H1 (cell line): ENCODE data around the gene TNFRSF14. TPM values are rescaled to one million over a fixed set of nuclear protein-coding genes. Genes with fewer than 3 reads are reported as not detected.

Experiments used
- CTCF ChIA-PET: fragments of 300-600 bp; sonication (Branson Sonifier 250); formaldehyde crosslinking; loops from one replicate; lab custom pipeline; 2021; ENCODE audit not compliant: partially characterized antibody; lab: Charles Lee
- POLR2A ChIA-PET: fragments of 300-600 bp; sonication (Branson Sonifier 250); formaldehyde crosslinking; loops from one replicate; lab custom pipeline; 2021; ENCODE audit warnings: inconsistent platforms; ENCODE audit not compliant: partially characterized antibody; lab: Charles Lee
- DNase-seq, 2 experiments: peaks; one replicate each; pipeline versions ENCODE4 v3.0.0 to v3.0.0-alpha.2; 2010 to 2022; ENCODE audit warnings: low spot score in 2 of 2, low read depth in 1 of 2, mixed read lengths in 1 of 2
- FAIRE-seq: peaks from 2 replicates; lab custom pipeline; 2011; peaks lifted over from hg19 to GRCh38; lab: Jason Lieb, UNC
- H2AFZ ChIP-seq: 2 replicates; pipeline ENCODE4 v1.8.1; 2012; ENCODE audit warnings: low read length, inconsistent platforms
- H2AK5ac ChIP-seq: 2 replicates; pipeline ENCODE4 v1.6.1; 2013; ENCODE audit warnings: low read depth, low read length
- H2BK120ac ChIP-seq: replicated peaks from 2 replicates; pipeline ENCODE3; 2013; ENCODE audit warnings: low read depth, low read length, inconsistent platforms
- H2BK12ac ChIP-seq: 2 replicates; pipeline ENCODE4 v1.6.1; 2013; ENCODE audit warnings: low read depth, low read length
- H2BK15ac ChIP-seq: 2 replicates; pipeline ENCODE4 v1.6.1; 2013; ENCODE audit warnings: low read length
- H2BK20ac ChIP-seq: 2 replicates; pipeline ENCODE4 v1.6.1; 2013; ENCODE audit warnings: low read length
- H2BK5ac ChIP-seq: 2 replicates; pipeline ENCODE4 v1.6.1; 2013; ENCODE audit warnings: low read depth, low read length
- H3K14ac ChIP-seq: 2 replicates; pipeline ENCODE4 v1.6.1; 2013; ENCODE audit warnings: inconsistent platforms; ENCODE audit not compliant: insufficient read length
- H3K18ac ChIP-seq: 2 replicates; pipeline ENCODE4 v1.6.1; 2013; ENCODE audit warnings: low read length; ENCODE audit errors: extremely low read depth
- H3K23ac ChIP-seq: 2 replicates; pipeline ENCODE4 v1.6.1; 2013; ENCODE audit warnings: inconsistent platforms; ENCODE audit not compliant: insufficient read length
- H3K23me2 ChIP-seq: 2 replicates; pipeline ENCODE4 v1.6.1; 2013; ENCODE audit warnings: low read depth, low read length
- H3K27ac ChIP-seq: 2 replicates; pipeline ENCODE4 v1.6.1; 2011; ENCODE audit warnings: low read depth, low read length, inconsistent platforms
- H3K27me3 ChIP-seq, 4 experiments: replicated peaks in 1 of 4; 1 replicate in 1 of 4; 2 replicates in 3 of 4; pipeline versions ENCODE4 v1.6.1 to v1.8.1; 2011 to 2013; ENCODE audit warnings: low read length in 3 of 4, mild to moderate bottlenecking in 3 of 4, inconsistent platforms in 2 of 4, mixed read lengths in 2 of 4, moderate library complexity in 1 of 4; ENCODE audit not compliant: control insufficient read depth in 3 of 4, insufficient read depth in 3 of 4; ENCODE audit errors: extremely low read depth in 1 of 4
- H3K36me3 ChIP-seq, 4 experiments: 2 replicates each; pipeline versions ENCODE4 v1.6.1 to v1.8.1; 2011 to 2013; ENCODE audit warnings: mild to moderate bottlenecking in 4 of 4, low read length in 3 of 4, moderate library complexity in 2 of 4, control low read depth in 1 of 4, inconsistent platforms in 1 of 4; ENCODE audit not compliant: insufficient read depth in 4 of 4, control insufficient read depth in 2 of 4
- H3K4ac ChIP-seq: replicated peaks from 2 replicates; pipeline ENCODE3; 2013; ENCODE audit warnings: low read length, low read depth, mixed read lengths, inconsistent platforms; ENCODE audit not compliant: insufficient read length
- H3K4me1 ChIP-seq, 4 experiments: replicated peaks in 1 of 4; 1 replicate in 1 of 4; 2 replicates in 3 of 4; pipeline versions ENCODE4 v1.6.1 to v1.8.1; 2011 to 2013; ENCODE audit warnings: low read length in 3 of 4, inconsistent platforms in 2 of 4, mixed read lengths in 1 of 4; ENCODE audit not compliant: insufficient read depth in 4 of 4, control insufficient read depth in 3 of 4
- H3K4me2 ChIP-seq, 2 experiments: 2 replicates each; pipeline versions ENCODE4 v1.6.1 to v1.8.1; 2011 to 2013; ENCODE audit warnings: low read depth in 2 of 2, low read length in 2 of 2, control low read depth in 1 of 2, inconsistent platforms in 1 of 2, mild to moderate bottlenecking in 1 of 2; ENCODE audit not compliant: insufficient read depth in 1 of 2
- H3K4me3 ChIP-seq, 4 experiments: fragments of 200-600, 300-600 bp in 1 of 4; sonication (generic), shearing (Covaris generic), sonication (Bioruptor Twin) in 1 of 4; 2 replicates each; pipeline versions ENCODE4 v1.5.1 to v1.8.1; 2011 to 2016; ENCODE audit warnings: low read length in 4 of 4, low read depth in 3 of 4, control low read depth in 2 of 4, inconsistent platforms in 2 of 4, mild to moderate bottlenecking in 2 of 4, mixed read lengths in 1 of 4, moderate library complexity in 1 of 4; ENCODE audit not compliant: insufficient read depth in 2 of 4; ENCODE audit errors: extremely low read depth in 1 of 4
- H3K56ac ChIP-seq: replicated peaks from 2 replicates; pipeline ENCODE3; 2013; ENCODE audit warnings: low read depth, mild to moderate bottlenecking, mixed read lengths, low read length, inconsistent platforms; ENCODE audit not compliant: insufficient read length
- H3K79me1 ChIP-seq: 2 replicates; pipeline ENCODE4 v1.6.1; 2013; ENCODE audit warnings: low read depth, low read length, control low read depth
- H3K79me2 ChIP-seq, 2 experiments: 2 replicates each; pipeline versions ENCODE4 v1.6.1 to v1.8.1; 2012 to 2013; ENCODE audit warnings: low read length in 2 of 2, mild to moderate bottlenecking in 2 of 2, inconsistent platforms in 1 of 2; ENCODE audit not compliant: insufficient read depth in 2 of 2, control insufficient read depth in 1 of 2
- H3K9ac ChIP-seq, 4 experiments: replicated peaks in 1 of 4; 1 replicate in 1 of 4; 2 replicates in 3 of 4; pipeline versions ENCODE4 v1.6.1 to v1.8.1; 2011 to 2013; ENCODE audit warnings: low read depth in 3 of 4, low read length in 3 of 4, control low read depth in 2 of 4, mild to moderate bottlenecking in 2 of 4, moderate library complexity in 2 of 4, inconsistent platforms in 1 of 4; ENCODE audit errors: extremely low read depth in 1 of 4
- H3K9me3 ChIP-seq, 2 experiments: 2 replicates each; pipeline versions ENCODE4 v1.6.1 to v1.8.1; 2012 to 2013; ENCODE audit warnings: mild to moderate bottlenecking in 2 of 2, moderate library complexity in 2 of 2, control low read depth in 1 of 2, inconsistent platforms in 1 of 2, low read depth in 1 of 2, low read length in 1 of 2, mixed read lengths in 1 of 2; ENCODE audit not compliant: insufficient read depth in 2 of 2
- H4K20me1 ChIP-seq, 2 experiments: replicated peaks in 1 of 2; 2 replicates each; pipeline versions ENCODE3 to v1.8.1; 2011 to 2013; ENCODE audit warnings: inconsistent platforms in 2 of 2, low read length in 2 of 2, mild to moderate bottlenecking in 1 of 2; ENCODE audit not compliant: insufficient read depth in 2 of 2, control insufficient read depth in 1 of 2
- H4K5ac ChIP-seq: 2 replicates; pipeline ENCODE4 v1.6.1; 2013; ENCODE audit warnings: low read length, low read depth, mixed read lengths, inconsistent platforms; ENCODE audit not compliant: insufficient read length
- H4K8ac ChIP-seq: 2 replicates; pipeline ENCODE4 v1.8.0; 2013; ENCODE audit warnings: mild to moderate bottlenecking, moderate library complexity, low read length, inconsistent platforms; ENCODE audit not compliant: insufficient read depth; ENCODE audit errors: extremely low read depth
- H4K91ac ChIP-seq: replicated peaks from 2 replicates; pipeline ENCODE3; 2013; ENCODE audit warnings: low read length, mixed read lengths, inconsistent platforms; ENCODE audit not compliant: insufficient read length
- ASH2L ChIP-seq: fragments of 200-600, 300-600 bp; sonication (generic); IDR thresholded peaks from one replicate; pipeline ENCODE4 v1.7.1; 2017; ENCODE audit warnings: low read length
- BACH1 ChIP-seq: IDR thresholded peaks from 2 replicates; pipeline ENCODE4 v1.6.1; 2012; ENCODE audit warnings: low read length, improper control_type of control experiment
- CBX5 ChIP-seq: fragments of 300-800, 300-1000 bp; sonication (generic); IDR thresholded peaks from 2 replicates; pipeline ENCODE4 v1.7.1; 2016; ENCODE audit warnings: antibody characterized with exemption, low read length, low read depth
- CBX8 ChIP-seq: fragments of 300-800, 300-1000 bp; sonication (generic); IDR thresholded peaks from 2 replicates; pipeline ENCODE4 v1.7.1; 2016; ENCODE audit warnings: low read depth, low read length, borderline replicate concordance
- CHD1 ChIP-seq: IDR thresholded peaks from 2 replicates; pipeline ENCODE4 v1.6.1; 2012; ENCODE audit warnings: low read depth, low read length, improper control_type of control experiment
- EZH2 ChIP-seq: fragments of 200-600 bp; sonication (generic); IDR thresholded peaks from 2 replicates; pipeline ENCODE4 v1.7.1; 2012; ENCODE audit warnings: low read depth, mild to moderate bottlenecking, moderate library complexity, low read length, inconsistent platforms; ENCODE audit not compliant: severe bottlenecking
- HDAC2 ChIP-seq, 2 experiments: fragments of 300-600 bp in 1 of 2; sonication (generic) in 1 of 2; IDR thresholded peaks; 2 replicates each; pipeline ENCODE4 v1.6.1; 2011 to 2012; ENCODE audit warnings: low read depth in 2 of 2, low read length in 2 of 2, mild to moderate bottlenecking in 2 of 2, moderate library complexity in 2 of 2, borderline replicate concordance in 1 of 2, inconsistent platforms in 1 of 2
- KDM1A ChIP-seq: fragments of 200-600, 300-600 bp; sonication (generic); IDR thresholded peaks from 2 replicates; pipeline ENCODE4 v1.7.1; 2016; ENCODE audit warnings: mild to moderate bottlenecking, low read length, borderline replicate concordance
- POLR2A ChIP-seq, 2 experiments: IDR thresholded peaks; 1 replicate in 1 of 2; 2 replicates in 1 of 2; pipeline ENCODE4 v1.6.1; 2011; ENCODE audit warnings: low read depth in 2 of 2, low read length in 2 of 2, mild to moderate bottlenecking in 2 of 2; ENCODE audit errors: control extremely low read depth in 1 of 2
- SIRT6 ChIP-seq: IDR thresholded peaks from one replicate; pipeline ENCODE4 v1.7.1; 2012; ENCODE audit warnings: low read length, inconsistent platforms
- SIX5 ChIP-seq: IDR thresholded peaks from 2 replicates; pipeline ENCODE4 v1.6.1; 2011; ENCODE audit warnings: mild to moderate bottlenecking, low read depth, low read length
- SP1 ChIP-seq: IDR thresholded peaks from 2 replicates; pipeline ENCODE4 v1.6.1; 2011; ENCODE audit warnings: low read depth, low read length
- SUZ12 ChIP-seq: fragments of 200-600 bp; sonication (generic); IDR thresholded peaks from 2 replicates; pipeline ENCODE4 v1.6.1; 2012; ENCODE audit warnings: mild to moderate bottlenecking, inconsistent platforms, low read length, moderate library complexity, mixed read lengths
- TAF7 ChIP-seq: optimal IDR thresholded peaks from 2 replicates; pipeline ENCODE3; 2011; ENCODE audit warnings: low read depth, mild to moderate bottlenecking, inconsistent platforms, low read length, moderate library complexity, borderline replicate concordance
- YY1 ChIP-seq: IDR thresholded peaks from 2 replicates; pipeline ENCODE4 v1.6.1; 2011; ENCODE audit warnings: low read depth, mild to moderate bottlenecking, low read length
- WGBS, 2 experiments: shearing (Covaris generic) in 1 of 2; methylation state at CpG; one replicate each; pipeline versions ENCODE4 v1.1.6 to v1.1.7; 2013 to 2015; ENCODE audit warnings: low lambda C conversion rate in 2 of 2, mixed read lengths in 2 of 2, inconsistent platforms in 1 of 2, low coverage in 1 of 2, missing lambda C conversion rate in 1 of 2; ENCODE audit not compliant: insufficient replicate concordance in 2 of 2, insufficient coverage in 1 of 2, insufficient read length in 1 of 2; ENCODE audit errors: extremely low coverage in 1 of 2, missing lambda C conversion rate in 1 of 2; 5-methylcytosine and 5-hydroxymethylcytosine counted together
- polyA plus RNA-seq, 7 experiments: library from polyadenylated mRNA; depleted of rRNA in 3 of 7; stranded (reverse) in 5 of 7; unstranded in 2 of 7; fragments of >200 nt in 5 of 7; fragments of 200-250 nt in 2 of 7; gene quantifications; 1 replicate in 5 of 7; 2 replicates in 1 of 7; 4 replicates in 1 of 7; pipeline versions ENCODE4 v1.2.1 to v1.2.3, GENCODE V29; 2011 to 2013; ENCODE audit warnings: missing spikeins in 2 of 7, mixed read lengths in 2 of 7
- total RNA-seq: library from RNA; stranded (reverse); fragmentation: NEBNext Ultra II Directional; extraction: Animal tissue kit (Norgen Biotek cat#: 25700); gene quantifications from 2 replicates; pipeline ENCODE4 v1.2.1, GENCODE V29; 2021
- TF ChIP-seq, protein P1 (sequence below): IDR thresholded peaks from 2 replicates; pipeline ENCODE4 v1.6.1; 2012; ENCODE audit warnings: inconsistent platforms

TNFRSF14 gene
- total and polyA plus RNA-seq, 2 of the 8 experiments (the other 6 are each of a cell fraction or from before 2014, with no cell fraction given), result 0.36 to 0.50 TPM

DNA sequence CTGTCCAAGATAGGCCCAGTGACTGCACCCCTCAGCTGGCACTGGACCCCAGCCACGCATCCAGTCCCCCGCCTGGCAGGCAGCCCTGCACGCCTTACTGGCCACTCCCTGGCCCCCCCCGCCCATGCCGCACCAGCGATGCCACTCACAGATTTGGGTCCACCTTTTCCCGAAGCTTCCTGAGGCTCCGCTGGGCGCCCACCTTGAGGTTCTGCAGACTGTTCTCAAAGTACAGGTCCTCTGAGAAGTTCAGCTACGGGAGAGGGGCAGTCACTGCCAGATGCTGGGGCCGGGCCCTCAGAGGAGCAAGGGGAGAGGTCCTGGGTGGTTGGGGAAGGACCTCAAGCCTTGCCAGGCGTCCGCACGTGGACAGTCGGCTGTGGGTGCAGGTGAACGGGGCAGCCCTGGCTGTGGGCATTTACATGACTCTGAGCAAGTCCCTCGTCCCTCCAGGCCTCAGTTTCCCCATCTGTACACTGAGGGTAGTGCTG is 38.5 kb downstream of the TNFRSF14 start:
- H3K18ac ChIP-seq, result no peak overlapping the region
- ChIA-PET CTCF (no interaction called here), POLR2A (no interaction called here)
- H2BK12ac ChIP-seq, result no peak overlapping the region
- 90% methylated on average over 12 of the region's 17 CpGs; no CpG with 5 or more reads in 1 of the 2 experiments for WGBS, 2 experiments
- H2BK20ac ChIP-seq, result no peak overlapping the region
- no peaks in the 10 kb centered on the region for H3K4me1 ChIP-seq
- H3K27me3 ChIP-seq, result no peaks in the 10 kb centered on the region
- no peak overlapping the region for H2BK15ac ChIP-seq
- no peak overlapping the region for H2BK120ac ChIP-seq
- DNase-seq, result no peak
- H3K4ac ChIP-seq, result no peak overlapping the region
- H3K4me2 ChIP-seq, result no peak overlapping the region
- no peak overlapping the region for H4K5ac ChIP-seq
- H4K91ac ChIP-seq, result no peak overlapping the region
- FAIRE-seq, result no peak
- no peak overlapping the region for H3K4me3 ChIP-seq
- H2AFZ ChIP-seq, result no peak overlapping the region
- H2AK5ac ChIP-seq, result no peak overlapping the region
- H3K79me2 ChIP-seq, result no peaks in the 10 kb centered on the region
- no peak overlapping the region for H3K56ac ChIP-seq
- H3K23ac ChIP-seq, result no peak overlapping the region
- H2BK5ac ChIP-seq, result no peak overlapping the region
- no peaks in the 10 kb centered on the region for H4K20me1 ChIP-seq
- H3K23me2 ChIP-seq, result no peaks in the 10 kb centered on the region
- H3K9ac ChIP-seq, result no peak overlapping the region
- H3K9me3 ChIP-seq, result peaks cover 0 to 12% of the 10 kb centered on the region in 2 experiments; a peak in 2 of 4 replicates
- no peak overlapping the region for H3K27ac ChIP-seq
- H3K79me1 ChIP-seq, result no peaks in the 10 kb centered on the region
- H4K8ac ChIP-seq, result no peak overlapping the region
- H3K14ac ChIP-seq, result no peak overlapping the region
- peaks cover 0 to 4% (median 0%) of the 10 kb centered on the region in 4 experiments; a peak in 1 of 8 replicates for H3K36me3 ChIP-seq
- TF ChIP-seq CHD1 (no peak), HDAC2 (IDR thresholded peaks at IDR 0.05; ENCODE audit: borderline replicate concordance in 1 of 2, low read depth in 2 of 2, low read length in 2 of 2) (no peak), SIX5 (no peak), YY1 (no peak), CBX8 (no peak), CBX5 (no peak), TAF7 (no peak), SIRT6 (no peak), BACH1 (no peak), ASH2L (no peak), EZH2 (no peak), SUZ12 (no peak), SP1 (no peak), KDM1A (no peak), POLR2A (IDR thresholded peaks at IDR 0.05; ENCODE audit: control extremely low read depth in 1 of 2, low read depth in 2 of 2, low read length in 2 of 2) (no peak)
- TF ChIP-seq, protein P1, sequence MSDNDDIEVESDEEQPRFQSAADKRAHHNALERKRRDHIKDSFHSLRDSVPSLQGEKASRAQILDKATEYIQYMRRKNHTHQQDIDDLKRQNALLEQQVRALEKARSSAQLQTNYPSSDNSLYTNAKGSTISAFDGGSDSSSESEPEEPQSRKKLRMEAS, result no peak
